ENCODE data around the gene GAB3. TPM values are rescaled to one million over a fixed set of nuclear protein-coding genes. Genes with fewer than 3 reads are reported as not detected.
"Not testable (repeated sequence)": the region's sequence is repeated elsewhere in the genome, so short reads cannot be mapped to it uniquely, and the experiment has no call there.

GAB3 gene
- total RNA-seq, 1 donor from 2014 or later, result 4.5 TPM

GRCh38 chrX:154655346-154655745 is 95.5 kb downstream of the GAB3 start:
- no peak for DNase-seq

- no peak for DNase-seq
These were observed 96.0 kb downstream of the GAB3 start for GRCh38 chrX:154654925-154655324.

GRCh38 chrX:154654372-154654771 is 96.5 kb downstream of the GAB3 start:
- DNase-seq, result no peak

GRCh38 chrX:154653413-154653812 is 97.5 kb downstream of the GAB3 start, which contains the start of gene CTAG2:
CTAG2 (minus strand) TSS chrX:154653579; CDS start chrX:154653515, 64 bp downstream.
- DNase-seq, result not testable (repeated sequence)

- DNase-seq, result no peak
These were observed 97.9 kb downstream of the GAB3 start for GRCh38 chrX:154653048-154653401.

- no peak for DNase-seq
These were observed 98.4 kb downstream of the GAB3 start for GRCh38 chrX:154652311-154653047.

GRCh38 chrX:154650221-154650510 is 100.7 kb downstream of the GAB3 start:
- DNase-seq, result no peak

- DNase-seq, result no peak
These were observed 101.2 kb downstream of the GAB3 start for GRCh38 chrX:154649503-154650220.

- DNase-seq, result no peak
These were observed 101.9 kb downstream of the GAB3 start for GRCh38 chrX:154648931-154649330.

- DNase-seq, result not testable (repeated sequence)
These were observed 105.0 kb downstream of the GAB3 start for GRCh38 chrX:154645745-154646378.

- not testable (repeated sequence) for DNase-seq
These were observed 107.2 kb downstream of the GAB3 start for GRCh38 chrX:154643708-154644107.

- not testable (repeated sequence) for DNase-seq
These were observed 109.1 kb downstream of the GAB3 start for GRCh38 chrX:154641740-154642139.

GRCh38 chrX:154633661-154634060 is 117.2 kb downstream of the GAB3 start:
- not testable (repeated sequence) for DNase-seq

- DNase-seq, result not testable (repeated sequence)
These were observed 119.9 kb downstream of the GAB3 start for GRCh38 chrX:154630949-154631348.

GRCh38 chrX:154628960-154629359 is 121.9 kb downstream of the GAB3 start:
- not testable (repeated sequence) for DNase-seq

Small RNAs within 50 kb of the gene (small RNA-seq; reads per million reads assigned to genes)
- not detected for gene SNORA36A (ENCODE audit: low replicate concordance)

Other genes with a start within 250 kb of the GAB3 start
- 13.7 TPM for gene FAM3A, start 234.8 kb downstream of the GAB3 start, total RNA-seq
- gene G6PD, start 204.2 kb downstream of the GAB3 start, total RNA-seq, result 19.5 TPM
- 5.4 TPM for gene IKBKG, start 203.5 kb downstream of the GAB3 start, total RNA-seq
- gene CTAG1A, start 165.9 kb downstream of the GAB3 start, total RNA-seq, result not detected
- gene CTAG1B, start 131.8 kb downstream of the GAB3 start, total RNA-seq, result not detected
- gene CTAG2, start 97.5 kb downstream of the GAB3 start, total RNA-seq, result not detected
- gene DKC1, start 11.8 kb upstream of the GAB3 start, total RNA-seq, result 27.2 TPM
- gene MPP1, start 54.4 kb upstream of the GAB3 start, total RNA-seq, result 34.6 TPM
- not detected for gene SMIM9, start 83.6 kb upstream of the GAB3 start, total RNA-seq
- 1.4 TPM for gene F8A1, start 135.3 kb upstream of the GAB3 start, total RNA-seq